IPS DF 19.7 (cell line): ENCODE results near the gene LEMD2.

Experiments used
- DNase-seq: peaks from one replicate; pipeline ENCODE4 v3.0.0-alpha.2; 2013; ENCODE audit warnings: low read depth, low spot score

Gene LEMD2

GRCh38 chr6:33776764-33777163 lies 12.2 kb downstream of the LEMD2 start:
- no peak for DNase-seq

GRCh38 chr6:33776186-33776585 lies 12.7 kb downstream of the LEMD2 start:
- no peak for DNase-seq

GRCh38 chr6:33774774-33775173 lies 14.2 kb downstream of the LEMD2 start:
- no peak for DNase-seq

DNA sequence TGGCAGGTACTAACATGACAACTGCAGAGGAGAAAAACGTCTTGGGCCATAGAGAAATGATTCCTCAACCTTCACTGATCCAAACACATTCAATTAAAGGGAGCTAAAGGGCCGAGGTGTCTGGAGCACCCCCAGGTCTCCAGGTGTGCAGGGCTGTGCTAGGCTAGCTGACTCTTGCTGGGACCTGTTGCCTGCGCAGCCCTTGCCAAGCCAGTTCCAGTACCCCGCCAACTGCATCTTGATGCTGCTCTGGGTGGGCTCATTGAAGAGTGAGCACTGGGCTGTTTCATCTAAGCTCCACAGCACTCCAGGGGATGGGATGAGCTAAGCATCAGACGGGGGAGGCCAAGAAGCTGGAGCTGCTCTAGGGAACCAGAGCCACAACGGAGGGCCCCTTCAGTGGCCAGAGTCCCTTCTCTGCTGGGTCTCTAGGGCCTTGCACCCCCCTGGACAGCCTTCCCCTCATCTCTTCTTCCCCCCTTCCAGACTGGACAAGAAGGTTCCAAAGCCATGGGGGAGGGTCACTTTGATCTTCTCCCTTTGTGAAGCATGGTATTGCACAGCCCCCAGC lies 15.9 kb downstream of the LEMD2 start:
- DNase-seq: no peak

GRCh38 chr6:33772082-33772830 lies 16.7 kb downstream of the LEMD2 start:
- no peak for DNase-seq

DNA sequence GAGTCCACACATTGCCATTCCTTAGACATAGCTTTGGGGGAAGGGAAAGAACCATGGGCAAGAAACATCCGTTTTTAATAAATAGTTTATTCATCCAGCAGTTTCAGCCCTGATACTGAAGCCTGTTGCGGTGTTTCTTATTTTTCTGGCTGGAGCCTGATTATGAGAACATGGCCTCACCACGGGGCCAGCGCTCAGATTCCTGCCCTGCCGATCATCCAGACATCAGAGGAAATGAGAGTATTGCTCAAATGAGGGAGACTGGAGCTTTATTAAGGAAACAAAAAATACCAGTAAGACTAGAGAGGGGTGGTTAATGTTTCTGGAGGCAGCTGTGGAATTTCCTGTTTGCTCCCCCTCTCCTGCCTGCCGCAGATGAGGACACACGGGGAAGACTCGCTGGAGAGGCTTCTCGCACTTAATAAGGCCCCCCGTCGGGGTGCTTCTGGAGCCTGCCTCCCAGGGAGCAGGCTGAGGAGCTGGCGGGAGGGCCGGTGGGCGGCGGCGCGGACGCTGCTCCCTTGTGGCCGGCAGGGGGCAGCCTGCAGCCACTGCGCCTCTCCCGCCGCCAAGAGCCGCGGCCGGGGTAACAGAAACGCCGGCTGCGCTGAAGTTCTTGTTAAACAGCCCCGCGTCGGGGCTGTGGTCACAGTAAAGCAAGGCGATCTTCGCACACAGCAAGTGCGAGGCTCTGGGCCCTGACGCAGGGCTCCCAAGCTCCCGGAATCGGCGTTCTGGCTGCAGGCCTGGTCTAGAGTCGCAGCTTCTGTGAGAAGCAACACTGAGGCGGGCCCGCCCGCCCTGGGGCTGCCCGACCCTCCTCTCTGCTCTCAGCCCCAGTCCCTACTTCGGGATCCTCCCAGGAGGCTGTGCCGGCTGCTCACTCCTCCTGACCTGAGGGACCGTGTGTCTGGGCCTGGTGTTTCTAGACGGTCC lies 17.5 kb downstream of the LEMD2 start:
- peak; percentile 59 for DNase-seq

DNA sequence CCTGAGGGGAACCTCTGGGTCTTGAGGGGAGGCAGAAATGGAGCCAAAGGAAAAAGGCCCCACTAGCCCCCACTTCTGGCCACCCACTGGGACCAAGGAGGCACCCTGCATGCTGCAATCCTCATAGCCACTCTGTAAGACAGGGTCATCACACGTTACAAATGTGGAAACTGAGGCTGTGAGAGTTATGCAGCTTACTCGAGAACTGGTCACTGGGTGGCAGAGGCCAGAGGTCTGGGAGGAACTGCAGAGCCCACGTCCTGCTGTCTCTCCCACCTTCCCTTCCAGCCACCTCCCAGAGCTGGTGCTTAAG lies 18.1 kb downstream of the LEMD2 start:
- no peak for DNase-seq

DNA sequence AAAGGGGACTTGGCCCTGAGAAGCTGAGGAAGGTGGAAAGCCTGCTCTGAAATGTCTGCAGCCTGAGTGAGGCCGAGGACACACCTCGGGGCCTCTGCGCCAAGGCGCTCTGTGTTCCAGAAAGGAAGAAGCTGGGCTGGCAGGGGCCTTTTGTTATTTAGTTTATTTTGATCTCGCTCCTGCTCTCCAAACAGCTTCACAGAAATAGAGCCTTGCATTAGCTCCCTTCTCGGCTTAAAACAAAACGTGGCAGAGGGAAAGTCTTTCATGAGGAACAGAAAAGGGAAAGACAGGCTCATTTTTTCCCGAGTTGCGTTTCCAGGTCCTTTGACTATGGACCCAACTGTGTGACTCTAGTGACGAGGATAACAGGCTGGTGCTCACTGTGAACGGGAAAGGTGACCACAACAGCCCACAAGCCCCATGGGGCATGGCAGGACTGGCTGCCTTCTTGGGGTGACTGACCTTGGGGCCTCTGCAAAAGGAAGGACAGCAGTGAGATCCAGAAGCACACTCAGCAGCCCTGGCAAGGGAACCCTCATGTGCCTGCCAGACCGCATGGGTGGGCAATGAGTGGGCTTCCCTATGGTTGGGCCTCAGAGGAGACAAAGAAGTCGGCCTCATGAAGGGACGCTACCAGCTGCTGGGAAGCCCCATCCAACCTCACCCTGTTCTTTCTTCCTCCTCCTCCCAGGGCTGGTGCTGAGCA lies 18.7 kb downstream of the LEMD2 start:
- DNase-seq: no peak

GRCh38 chr6:33769248-33769821 lies 19.6 kb downstream of the LEMD2 start:
- DNase-seq: no peak

- DNase-seq: no peak
These were observed 20.2 kb downstream of the LEMD2 start for GRCh38 chr6:33768644-33769120.

- no peak for DNase-seq
These were observed 21.7 kb downstream of the LEMD2 start for GRCh38 chr6:33766921-33767907.

GRCh38 chr6:33765368-33765767 lies 23.6 kb downstream of the LEMD2 start:
- DNase-seq: no peak

DNA sequence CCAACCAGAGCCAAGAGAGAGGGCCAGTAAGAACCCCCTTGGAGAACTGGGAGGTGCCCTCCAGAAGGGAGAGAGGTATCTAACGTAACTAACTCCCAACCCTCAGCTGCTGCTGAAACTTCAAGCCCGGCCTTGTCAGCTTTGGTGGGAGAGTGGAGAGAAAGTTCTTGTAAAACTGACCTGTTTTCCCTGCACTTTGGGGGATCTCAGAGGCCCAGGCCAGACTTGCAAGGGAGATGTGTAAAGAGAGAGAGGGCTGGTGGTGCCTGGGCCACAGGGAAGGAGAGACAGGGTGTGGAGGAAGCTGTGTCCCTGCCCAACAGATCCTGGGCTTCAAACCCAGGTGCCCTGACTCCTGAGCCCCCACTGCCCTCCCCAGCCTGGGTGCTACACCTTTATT lies 24.9 kb downstream of the LEMD2 start:
- DNase-seq: no peak

- DNase-seq: no peak
These were observed 25.4 kb downstream of the LEMD2 start for GRCh38 chr6:33763483-33763882.

DNA sequence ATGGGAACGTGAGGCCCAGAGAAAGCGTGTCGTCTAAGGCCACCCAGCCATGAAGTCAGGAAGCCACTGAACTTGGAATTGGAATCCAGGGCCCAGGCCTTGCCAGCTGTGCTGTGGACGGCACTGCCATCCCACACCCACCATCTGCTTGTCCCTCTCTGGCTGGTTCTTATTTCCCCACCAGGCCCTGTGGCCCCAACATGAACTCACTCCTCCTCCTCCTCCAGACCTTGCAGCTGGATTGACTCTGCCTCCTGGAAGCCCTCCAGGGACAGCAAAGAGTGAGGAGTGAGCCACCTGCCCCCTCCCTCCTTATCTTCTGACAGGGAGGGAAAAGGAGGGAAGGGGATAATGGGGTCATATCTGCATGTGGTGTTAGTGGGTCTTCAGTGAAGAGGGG lies 26.2 kb downstream of the LEMD2 start:
- no peak for DNase-seq

- no peak for DNase-seq
These were observed 26.9 kb downstream of the LEMD2 start for GRCh38 chr6:33761922-33762629.

GRCh38 chr6:33761581-33761921 lies 27.4 kb downstream of the LEMD2 start:
- DNase-seq: no peak

GRCh38 chr6:33759887-33760629 lies 28.9 kb downstream of the LEMD2 start:
- DNase-seq: no peak

- no peak for DNase-seq
These were observed 30.1 kb downstream of the LEMD2 start for GRCh38 chr6:33758815-33759216.
